ENCODE measurements around the gene KCNH2.

GRCh38 chr7:150959081-150959480 is 19.0 kb downstream of the KCNH2 start:
- TF ChIP-seq CTCF (IDR thresholded peaks at IDR 0.05) (no peak), POLR2A (IDR thresholded peaks at IDR 0.05) (no peak)

Measured in thyroid gland (tissue), 4 donors.